Type B pancreatic cell (in vitro differentiated cells): ENCODE measurements around the gene CPSF6. TPM values are rescaled to one million over a fixed set of nuclear protein-coding genes. Genes with fewer than 3 reads are reported as not detected.

ENCODE experiments used
- DNase-seq: peaks from one replicate; pipeline ENCODE4 v3.0.0; 2021; ENCODE audit warnings: mixed read lengths; ENCODE audit not compliant: unreplicated experiment; ENCODE audit errors: extremely low spot score
- H3K27ac Mint-ChIP-seq: 2 replicates; pipeline ENCODE4 v1.8.0; 2021; ENCODE audit warnings: mild to moderate bottlenecking, mixed read lengths
- H3K27me3 Mint-ChIP-seq: 2 replicates; pipeline ENCODE4 v1.8.0; 2021; ENCODE audit warnings: mixed read lengths
- H3K36me3 Mint-ChIP-seq: 2 replicates; pipeline ENCODE4 v1.8.0; 2021; ENCODE audit warnings: mixed read lengths
- H3K4me1 Mint-ChIP-seq: one replicate; pipeline ENCODE4 v1.8.0; 2021; ENCODE audit warnings: mixed read lengths; ENCODE audit not compliant: unreplicated experiment
- H3K4me3 Mint-ChIP-seq: 2 replicates; pipeline ENCODE4 v1.8.0; 2021; ENCODE audit warnings: mild to moderate bottlenecking, mixed read lengths
- H3K9me3 Mint-ChIP-seq: 2 replicates; pipeline ENCODE4 v1.8.0; 2021; ENCODE audit warnings: mixed read lengths
- total RNA-seq: library from RNA; stranded (reverse); gene quantifications from 2 replicates; pipeline ENCODE4 v1.2.1, GENCODE V29; 2021; ENCODE audit warnings: low replicate concordance
- TF ChIP-seq, protein P1 (sequence below): fragments of 200-600 bp; sonication (generic); conservative IDR thresholded peaks from 2 replicates; pipeline ENCODE4 v1.5.0; 2021; ENCODE audit warnings: antibody characterized with exemption, mild to moderate bottlenecking

CPSF6 gene
- total RNA-seq, 1 donor from 2014 or later = 128 TPM

DNA sequence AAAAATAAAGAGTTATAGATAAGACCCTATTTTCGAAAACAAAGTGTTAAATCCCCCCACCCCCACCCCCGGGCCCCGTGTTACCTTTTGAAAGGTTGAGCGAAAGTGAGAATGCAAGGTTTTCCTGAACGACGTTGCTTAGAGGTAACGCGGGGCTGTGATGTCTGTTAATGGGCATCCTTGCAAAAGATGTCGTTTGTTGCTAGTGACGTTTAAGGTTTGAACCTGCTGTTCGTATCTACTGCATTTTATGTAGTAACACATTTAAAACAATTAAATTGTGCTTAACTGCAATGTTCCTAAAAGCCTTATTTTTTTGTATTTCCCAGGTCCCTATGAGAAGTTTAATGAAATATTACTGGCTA, 1.2 kb downstream of the CPSF6 start:
- TF ChIP-seq, protein P1, sequence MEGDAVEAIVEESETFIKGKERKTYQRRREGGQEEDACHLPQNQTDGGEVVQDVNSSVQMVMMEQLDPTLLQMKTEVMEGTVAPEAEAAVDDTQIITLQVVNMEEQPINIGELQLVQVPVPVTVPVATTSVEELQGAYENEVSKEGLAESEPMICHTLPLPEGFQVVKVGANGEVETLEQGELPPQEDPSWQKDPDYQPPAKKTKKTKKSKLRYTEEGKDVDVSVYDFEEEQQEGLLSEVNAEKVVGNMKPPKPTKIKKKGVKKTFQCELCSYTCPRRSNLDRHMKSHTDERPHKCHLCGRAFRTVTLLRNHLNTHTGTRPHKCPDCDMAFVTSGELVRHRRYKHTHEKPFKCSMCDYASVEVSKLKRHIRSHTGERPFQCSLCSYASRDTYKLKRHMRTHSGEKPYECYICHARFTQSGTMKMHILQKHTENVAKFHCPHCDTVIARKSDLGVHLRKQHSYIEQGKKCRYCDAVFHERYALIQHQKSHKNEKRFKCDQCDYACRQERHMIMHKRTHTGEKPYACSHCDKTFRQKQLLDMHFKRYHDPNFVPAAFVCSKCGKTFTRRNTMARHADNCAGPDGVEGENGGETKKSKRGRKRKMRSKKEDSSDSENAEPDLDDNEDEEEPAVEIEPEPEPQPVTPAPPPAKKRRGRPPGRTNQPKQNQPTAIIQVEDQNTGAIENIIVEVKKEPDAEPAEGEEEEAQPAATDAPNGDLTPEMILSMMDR = no peak
- Mint-ChIP-seq H3K4me1 (peaks cover 24% of the 10 kb centered on the region), H3K27me3 (no peaks in the 10 kb centered on the region), H3K9me3 (no peaks in the 10 kb centered on the region), H3K27ac (peak overlapping the region; percentile 98), H3K4me3 (peak overlapping the region; percentile 98), H3K36me3 (peaks cover 18% of the 10 kb centered on the region)
- no peak for DNase-seq

DNA sequence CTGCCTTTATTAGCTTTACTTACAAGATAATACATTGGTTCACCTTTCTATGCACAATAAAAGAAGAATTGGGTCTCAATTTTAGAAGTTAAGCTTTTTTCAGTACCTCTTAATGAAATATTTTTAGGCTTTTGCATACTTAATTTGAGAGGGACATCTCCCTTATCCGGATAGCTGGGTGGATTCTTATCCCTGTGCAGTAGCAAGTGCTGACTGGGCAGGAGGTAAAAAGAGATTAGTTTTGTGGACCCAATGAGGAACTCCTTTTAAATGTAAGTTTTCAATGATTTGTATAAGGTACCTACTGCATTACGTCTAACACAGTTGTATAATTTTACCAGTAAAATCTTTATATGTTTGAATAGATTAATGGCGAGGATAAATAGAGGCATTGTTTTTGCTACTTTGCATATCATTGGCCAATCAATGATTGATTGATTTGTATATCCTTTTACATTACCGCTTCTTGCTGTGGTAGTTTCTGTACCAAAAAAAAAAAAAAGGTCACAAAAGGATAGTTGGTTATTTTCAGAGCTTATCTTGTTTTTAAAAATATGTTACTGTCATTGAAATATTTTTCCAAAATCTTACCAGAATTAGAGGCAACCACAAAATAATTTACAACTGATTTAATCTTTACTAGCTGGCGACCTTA, 2.2 kb downstream of the CPSF6 start:
- Mint-ChIP-seq H3K36me3 (peaks cover 18% of the 10 kb centered on the region), H3K9me3 (no peaks in the 10 kb centered on the region), H3K4me1 (peaks cover 25% of the 10 kb centered on the region), H3K27me3 (no peaks in the 10 kb centered on the region), H3K4me3 (peak overlapping the region; percentile 98), H3K27ac (peak overlapping the region; percentile 72)
- TF ChIP-seq, protein P1 = no peak
- DNase-seq = no peak

GRCh38 chr12:69243099-69244084, 4.0 kb downstream of the CPSF6 start:
- Mint-ChIP-seq H3K9me3 (peaks cover 3% of the 10 kb centered on the region), H3K27ac (peak overlapping the region; percentile 50), H3K4me3 (peak overlapping the region; percentile 68), H3K27me3 (no peaks in the 10 kb centered on the region), H3K4me1 (peaks cover 35% of the 10 kb centered on the region), H3K36me3 (peaks cover 30% of the 10 kb centered on the region)
- TF ChIP-seq, protein P1 = no peak
- DNase-seq = no peak

- Mint-ChIP-seq H3K4me3 (peak overlapping the region; percentile 20), H3K36me3 (peaks cover 36% of the 10 kb centered on the region), H3K9me3 (peaks cover 4% of the 10 kb centered on the region), H3K27ac (peak overlapping the region; percentile 45), H3K27me3 (no peaks in the 10 kb centered on the region), H3K4me1 (peaks cover 27% of the 10 kb centered on the region)
- DNase-seq = no peak
- TF ChIP-seq, protein P1 = no peak
These were observed 8.1 kb downstream of the CPSF6 start for GRCh38 chr12:69247268-69248018.

DNA sequence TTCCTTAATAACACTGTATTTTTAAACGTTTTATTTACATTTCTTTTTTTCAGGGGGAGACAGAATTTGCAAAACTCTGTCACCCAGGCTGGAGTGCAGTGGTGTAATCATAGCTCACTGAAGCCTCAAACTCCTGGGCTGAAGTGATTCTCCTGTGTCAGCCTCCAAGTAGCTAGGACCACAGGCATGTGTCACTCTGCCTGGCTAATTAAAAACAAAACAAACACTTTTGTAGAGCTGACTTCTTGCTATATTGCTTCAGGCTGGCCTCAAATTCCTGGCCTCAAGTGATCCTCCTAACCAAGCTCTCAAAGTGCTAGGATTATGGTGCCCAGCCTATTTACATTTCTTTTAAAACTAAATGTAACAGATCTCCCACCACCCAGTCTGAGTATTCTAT, 12.7 kb downstream of the CPSF6 start:
- DNase-seq = no peak
- Mint-ChIP-seq H3K36me3 (peaks cover 35% of the 10 kb centered on the region), H3K4me3 (no peak overlapping the region), H3K27me3 (no peaks in the 10 kb centered on the region), H3K4me1 (peaks cover 13% of the 10 kb centered on the region), H3K27ac (no peak overlapping the region), H3K9me3 (peaks cover 4% of the 10 kb centered on the region)
- TF ChIP-seq, protein P1 = no peak
